GM19438 (cell line): ENCODE data around the gene HIVEP2.
"Not testable (repeated sequence)": the region's sequence is repeated elsewhere in the genome, so short reads cannot be mapped to it uniquely, and the experiment has no call there.

Experiments used
- ATAC-seq: cut with Tn5 transposase; IDR thresholded peaks from one replicate; pipeline ENCODE4 v1.9.1; 2021; ENCODE audit warnings: low read depth; ENCODE audit not compliant: unreplicated experiment

HIVEP2 gene, protein sequence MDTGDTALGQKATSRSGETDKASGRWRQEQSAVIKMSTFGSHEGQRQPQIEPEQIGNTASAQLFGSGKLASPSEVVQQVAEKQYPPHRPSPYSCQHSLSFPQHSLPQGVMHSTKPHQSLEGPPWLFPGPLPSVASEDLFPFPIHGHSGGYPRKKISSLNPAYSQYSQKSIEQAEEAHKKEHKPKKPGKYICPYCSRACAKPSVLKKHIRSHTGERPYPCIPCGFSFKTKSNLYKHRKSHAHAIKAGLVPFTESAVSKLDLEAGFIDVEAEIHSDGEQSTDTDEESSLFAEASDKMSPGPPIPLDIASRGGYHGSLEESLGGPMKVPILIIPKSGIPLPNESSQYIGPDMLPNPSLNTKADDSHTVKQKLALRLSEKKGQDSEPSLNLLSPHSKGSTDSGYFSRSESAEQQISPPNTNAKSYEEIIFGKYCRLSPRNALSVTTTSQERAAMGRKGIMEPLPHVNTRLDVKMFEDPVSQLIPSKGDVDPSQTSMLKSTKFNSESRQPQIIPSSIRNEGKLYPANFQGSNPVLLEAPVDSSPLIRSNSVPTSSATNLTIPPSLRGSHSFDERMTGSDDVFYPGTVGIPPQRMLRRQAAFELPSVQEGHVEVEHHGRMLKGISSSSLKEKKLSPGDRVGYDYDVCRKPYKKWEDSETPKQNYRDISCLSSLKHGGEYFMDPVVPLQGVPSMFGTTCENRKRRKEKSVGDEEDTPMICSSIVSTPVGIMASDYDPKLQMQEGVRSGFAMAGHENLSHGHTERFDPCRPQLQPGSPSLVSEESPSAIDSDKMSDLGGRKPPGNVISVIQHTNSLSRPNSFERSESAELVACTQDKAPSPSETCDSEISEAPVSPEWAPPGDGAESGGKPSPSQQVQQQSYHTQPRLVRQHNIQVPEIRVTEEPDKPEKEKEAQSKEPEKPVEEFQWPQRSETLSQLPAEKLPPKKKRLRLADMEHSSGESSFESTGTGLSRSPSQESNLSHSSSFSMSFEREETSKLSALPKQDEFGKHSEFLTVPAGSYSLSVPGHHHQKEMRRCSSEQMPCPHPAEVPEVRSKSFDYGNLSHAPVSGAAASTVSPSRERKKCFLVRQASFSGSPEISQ (N-terminal part only)

DNA sequence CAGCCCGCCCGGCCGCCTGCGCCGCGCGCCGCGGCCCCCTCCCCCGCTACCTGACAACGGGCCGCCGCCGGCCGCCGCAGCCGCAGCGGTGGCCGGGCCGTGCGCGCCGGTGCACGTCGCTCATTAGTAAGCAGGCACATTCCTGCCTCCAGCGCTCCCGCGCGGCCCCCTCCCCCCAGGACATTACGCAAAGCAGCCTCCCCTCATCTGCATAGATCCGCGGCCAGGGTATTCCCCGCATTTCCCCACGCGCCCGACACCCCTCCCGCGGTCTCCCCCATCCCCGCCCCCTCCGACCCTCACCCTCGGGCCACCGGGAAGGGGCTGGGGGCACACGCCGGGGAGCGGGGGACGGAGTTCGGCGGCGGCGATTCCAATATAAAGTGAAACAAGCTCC, at the start of gene HIVEP2:
Gene HIVEP2 (minus strand): TSS at position 128 of the 397 bp plus-strand sequence. CDS start 170,438 bp downstream, outside the sequence.
- ATAC-seq, result peak; percentile 20

- ATAC-seq, result no peak
Measured at GRCh38 chr6:142993977-142994376, 49.0 kb upstream of the HIVEP2 start.

GRCh38 chr6:142987490-142987889, 42.5 kb upstream of the HIVEP2 start:
- ATAC-seq, result no peak

- no peak for ATAC-seq
Measured at GRCh38 chr6:142985281-142985680, 40.3 kb upstream of the HIVEP2 start.

DNA sequence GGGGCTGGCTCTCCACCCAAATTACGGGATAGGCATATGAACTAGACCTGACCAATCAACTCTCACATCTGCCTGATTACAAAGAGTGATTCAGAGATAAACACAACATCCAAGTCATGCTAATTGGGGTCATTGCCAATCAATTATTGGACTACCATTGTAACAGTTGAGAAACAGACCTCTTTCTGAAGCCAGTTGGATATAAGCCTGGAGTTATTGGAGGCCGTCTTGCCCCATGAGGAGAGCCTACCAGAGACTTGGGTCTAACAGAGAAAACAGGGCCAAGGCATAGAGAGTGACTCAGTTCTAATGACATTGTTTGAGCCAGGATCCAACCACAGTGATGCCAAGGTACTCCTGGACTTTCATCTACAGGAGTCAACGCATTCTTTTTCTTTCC, 39.4 kb upstream of the HIVEP2 start:
- ATAC-seq, result no peak

DNA sequence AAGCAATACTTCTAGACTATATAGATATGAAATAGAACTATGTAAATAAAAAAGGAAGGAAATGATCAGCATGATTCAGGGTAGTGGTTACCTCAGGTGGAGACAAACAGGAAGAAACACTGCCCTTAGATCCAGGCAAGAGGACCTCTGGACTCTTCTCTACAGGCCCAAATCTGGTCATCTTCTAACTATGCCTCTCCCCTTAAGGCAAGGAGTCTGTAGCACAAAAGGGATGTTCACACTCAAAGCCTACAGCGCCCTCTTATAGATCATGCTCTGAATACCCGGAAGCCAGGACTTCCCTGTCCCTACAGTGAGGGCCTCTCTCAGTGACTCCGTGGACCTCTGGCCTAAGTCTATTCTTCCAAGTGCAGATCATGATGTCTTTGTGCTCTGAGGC, 30.4 kb upstream of the HIVEP2 start:
- no peak for ATAC-seq

DNA sequence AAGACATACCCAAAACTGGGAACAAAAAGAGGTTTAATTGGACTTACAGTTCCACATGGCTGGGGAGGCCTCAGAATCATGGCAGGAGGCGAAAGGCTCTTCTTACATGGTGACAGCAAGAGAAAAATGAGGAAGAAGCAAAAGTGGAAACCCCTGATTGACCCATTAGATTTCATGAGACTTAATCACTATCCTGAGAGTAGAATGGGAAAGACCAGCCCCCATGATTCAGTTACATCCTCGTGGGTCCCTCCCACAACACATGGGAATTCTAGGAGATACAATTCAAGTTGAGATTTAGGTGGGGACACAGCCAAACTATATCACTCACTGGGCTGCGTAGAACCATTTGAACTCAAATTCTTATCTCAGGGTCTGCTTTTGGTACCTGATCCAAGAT, 26.0 kb upstream of the HIVEP2 start:
- not testable (repeated sequence) for ATAC-seq

- ATAC-seq, result no peak
Measured at GRCh38 chr6:142968601-142969000, 23.6 kb upstream of the HIVEP2 start.

DNA sequence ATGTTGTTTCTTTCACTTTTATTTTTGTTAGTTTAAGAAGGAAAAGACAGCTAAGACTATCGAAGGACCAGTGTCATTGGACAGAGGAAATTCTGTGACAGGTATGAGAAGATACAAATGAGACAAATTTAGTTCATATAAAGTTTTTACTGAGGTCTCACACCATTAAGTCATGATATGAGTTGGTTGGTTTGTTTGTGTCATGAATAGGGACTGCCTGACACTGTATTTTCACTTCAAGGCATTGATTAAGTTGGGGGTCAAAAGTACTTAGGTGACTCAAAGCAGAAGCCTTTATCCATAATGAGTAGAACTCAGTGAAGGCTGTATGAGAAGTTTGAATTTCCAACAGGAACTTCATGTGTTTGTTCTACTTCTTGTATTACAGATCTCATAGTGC, 21.3 kb upstream of the HIVEP2 start:
- no peak for ATAC-seq

- ATAC-seq, result no peak
Measured at GRCh38 chr6:142965164-142965563, 20.2 kb upstream of the HIVEP2 start.

DNA sequence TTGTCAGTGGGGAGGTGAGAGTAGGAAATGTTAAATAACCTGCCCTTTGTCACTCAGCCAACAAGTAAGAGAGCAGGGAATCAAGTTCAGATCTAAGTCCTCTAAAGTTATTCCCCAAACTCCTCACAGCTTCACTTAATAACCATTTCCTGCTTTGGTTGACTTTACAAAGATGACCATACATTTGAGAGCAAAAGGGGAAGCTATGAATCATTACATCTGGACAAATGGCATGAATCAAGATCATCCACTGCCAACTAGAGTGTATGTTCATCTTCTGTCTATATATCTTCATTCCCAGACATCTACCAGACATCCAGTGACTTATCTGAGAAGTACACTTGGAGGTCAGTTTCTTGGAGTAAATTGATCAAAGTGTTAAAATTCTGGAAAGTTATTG, 15.1 kb upstream of the HIVEP2 start:
- ATAC-seq, result no peak

DNA sequence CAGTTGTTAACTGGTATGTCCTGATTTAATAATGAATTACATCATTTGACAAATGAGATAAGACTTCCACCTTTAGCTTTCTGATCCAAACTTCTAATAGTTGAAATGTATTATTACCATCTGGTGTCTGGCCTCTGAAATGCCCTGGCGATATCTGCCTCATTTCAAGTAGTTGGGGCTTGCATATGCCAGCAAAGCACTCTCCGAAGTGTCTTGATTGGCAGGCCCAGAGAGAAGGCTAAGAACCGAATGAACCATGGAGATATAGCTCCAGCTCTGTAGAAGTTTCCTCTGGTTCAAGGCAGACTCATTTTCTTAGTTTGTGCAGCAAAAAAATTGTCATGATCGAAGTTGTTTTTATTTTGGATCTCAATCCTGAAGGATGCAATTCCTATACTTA, 13.4 kb upstream of the HIVEP2 start:
- ATAC-seq, result no peak

DNA sequence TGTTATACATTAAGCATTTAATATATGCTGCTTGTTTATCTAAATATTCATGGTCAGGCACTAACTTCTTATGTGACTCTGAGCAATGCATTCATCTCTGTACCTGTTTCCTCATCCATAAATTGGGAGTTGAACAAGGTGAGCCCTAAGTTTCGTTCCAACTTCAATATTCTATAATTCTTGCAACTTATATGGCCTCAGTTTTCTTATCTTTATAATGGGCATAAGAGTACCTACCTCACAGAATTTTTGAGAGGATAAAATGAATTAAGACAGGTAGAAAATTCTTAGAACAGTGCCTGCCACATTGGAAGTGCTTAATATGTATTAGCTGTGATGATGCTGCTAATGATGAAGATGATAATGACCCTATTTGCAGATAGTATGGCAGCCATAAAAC, 11.8 kb upstream of the HIVEP2 start:
- no peak for ATAC-seq

DNA sequence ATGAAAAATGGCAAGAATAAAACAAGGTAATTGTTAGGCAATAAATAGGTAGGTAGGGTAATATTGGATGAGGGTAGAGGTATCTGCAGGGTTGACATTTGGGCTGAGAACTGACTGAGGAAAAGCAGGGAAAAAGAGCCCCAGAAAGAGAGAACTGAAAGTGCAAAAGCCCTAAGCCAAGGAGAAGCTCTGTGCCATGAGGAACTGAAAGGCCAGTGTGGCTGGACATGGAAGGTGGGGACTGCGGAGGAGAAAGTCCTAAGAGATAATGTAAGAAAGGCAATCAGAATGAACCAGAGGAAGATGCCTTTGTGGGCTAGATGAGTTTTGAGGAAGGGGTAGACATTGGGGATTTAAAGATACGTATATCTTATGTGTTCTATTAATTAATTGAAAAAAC, 9.9 kb upstream of the HIVEP2 start:
- ATAC-seq, result no peak

DNA sequence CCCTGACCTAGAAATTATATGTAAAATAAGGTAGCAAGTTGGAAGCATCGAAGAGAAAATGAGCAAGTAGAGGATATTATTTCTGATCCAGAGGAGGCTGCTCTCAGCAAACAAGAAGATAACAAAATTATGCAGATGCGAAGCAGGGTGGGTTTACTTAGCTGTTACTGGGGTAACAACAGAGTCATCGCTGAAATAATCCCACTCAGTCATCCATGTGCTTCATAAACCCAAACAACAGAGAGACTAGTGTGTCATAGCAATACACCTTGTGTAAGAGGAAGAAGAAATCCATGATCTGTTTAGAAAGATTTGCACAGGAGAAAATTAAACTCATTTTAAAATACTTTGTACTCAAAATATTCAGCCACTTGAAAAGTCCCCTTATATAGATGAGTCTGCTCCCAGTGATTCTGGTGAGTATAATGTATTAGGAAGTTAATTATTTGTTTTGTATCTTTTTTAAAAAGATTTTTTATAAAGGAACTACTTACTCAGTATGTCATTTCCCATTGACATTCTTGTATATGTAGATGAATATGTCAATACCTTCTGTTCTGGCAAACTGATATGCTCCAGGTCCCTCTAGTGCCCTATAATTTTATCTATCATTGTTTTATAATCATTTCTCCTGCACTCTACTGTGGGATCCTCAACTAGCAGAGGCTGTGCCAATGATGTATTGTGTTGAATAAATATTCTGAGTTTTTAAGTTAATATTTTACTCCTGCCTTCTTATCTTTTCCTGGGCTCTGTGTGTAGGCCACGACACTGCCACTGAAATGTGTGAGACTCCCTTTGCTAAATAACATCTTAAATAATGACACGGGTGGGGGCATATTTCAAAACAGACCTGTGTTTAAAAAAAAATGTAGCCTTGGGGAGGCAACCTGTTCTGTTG, 8.6 kb upstream of the HIVEP2 start:
- ATAC-seq, result no peak

DNA sequence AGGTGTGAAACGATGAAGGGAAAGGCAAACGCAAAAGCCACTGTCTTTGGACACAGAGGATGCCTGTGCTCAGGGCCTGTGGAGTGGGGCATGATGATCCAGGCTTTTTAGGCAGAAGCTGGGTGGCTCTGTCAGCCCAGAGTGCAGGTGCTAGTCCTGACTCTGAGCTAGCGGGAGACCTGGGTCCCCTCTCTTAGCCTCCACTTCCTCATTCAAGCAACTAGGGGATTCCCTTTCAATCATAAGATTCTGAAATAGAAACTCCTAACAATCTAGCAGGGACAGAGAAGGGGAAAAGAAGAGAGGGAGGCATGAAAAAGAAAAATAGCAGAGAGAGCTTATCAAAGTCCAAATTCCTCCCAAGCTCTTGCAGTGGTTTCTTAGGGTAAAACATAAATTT, 7.6 kb upstream of the HIVEP2 start:
- ATAC-seq, result peak; percentile 69

DNA sequence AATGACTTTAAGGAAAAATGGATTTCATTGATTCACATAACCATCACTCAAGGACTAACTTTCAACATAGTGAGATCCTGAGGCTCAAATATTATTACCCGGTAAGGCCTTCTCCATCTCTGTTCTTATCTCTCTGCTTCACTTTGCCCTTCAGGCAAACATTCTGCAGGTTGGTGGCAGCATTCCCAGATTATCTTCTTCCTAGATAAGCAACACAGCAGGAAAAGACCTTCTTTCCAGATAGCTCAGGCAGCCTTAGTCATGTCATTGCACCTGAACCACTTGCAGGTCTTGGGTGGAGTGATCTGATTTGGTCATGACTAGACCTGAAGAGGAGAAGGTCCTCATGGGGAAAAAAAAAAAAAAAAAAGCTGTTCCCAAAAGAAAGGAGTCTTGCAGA, 5.3 kb upstream of the HIVEP2 start:
- no peak for ATAC-seq

GRCh38 chr6:142947714-142948480, 2.9 kb upstream of the HIVEP2 start:
- ATAC-seq, result peak; percentile 29

- peak; percentile 46 for ATAC-seq
Measured at GRCh38 chr6:142946924-142947713, 2.1 kb upstream of the HIVEP2 start.
